ENCODE results near the gene ADARB2. TPM values are rescaled to one million over a fixed set of nuclear protein-coding genes. Genes with fewer than 3 reads are reported as not detected.

Gene ADARB2
- total and polyA plus RNA-seq, 2 donors (not counting 1 experiment from before 2014, with no cell fraction given): not detected

DNA sequence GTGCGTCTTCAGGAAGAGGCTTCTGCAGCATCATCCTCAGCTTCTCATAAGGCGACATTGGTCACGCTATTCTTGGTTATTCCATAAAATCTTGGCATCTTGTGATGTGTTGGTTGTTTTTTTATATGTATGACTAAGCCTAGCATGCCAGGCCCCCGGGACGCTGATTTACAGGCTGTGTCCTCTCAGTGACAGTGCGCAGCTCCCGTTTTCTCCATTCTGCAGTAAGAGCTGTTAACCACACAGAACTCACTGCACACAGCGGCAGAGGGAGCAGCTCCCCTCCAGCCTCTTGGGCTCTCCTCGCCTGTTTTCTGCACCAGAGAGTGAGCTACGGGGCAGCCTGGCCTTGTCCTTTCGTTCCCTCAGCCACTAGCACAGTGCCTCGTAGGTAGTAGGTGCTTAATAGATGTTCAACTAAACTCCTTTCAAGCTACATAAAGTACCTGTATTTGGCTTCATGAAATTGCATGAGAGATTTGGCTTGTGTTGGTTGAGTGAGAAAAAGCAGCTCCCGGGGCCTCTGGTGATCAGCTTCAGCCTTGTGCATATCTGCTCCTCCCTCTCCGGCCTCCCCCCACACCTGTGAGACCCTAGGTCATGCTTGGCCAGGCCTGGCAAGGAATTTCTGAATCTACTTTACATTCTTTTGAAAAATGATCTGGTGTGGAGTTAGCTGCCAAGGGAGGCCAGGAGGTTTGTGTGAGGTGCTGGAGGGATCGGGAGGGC lies 564.9 kb downstream of the ADARB2 start:
- H3K4me1 ChIP-seq (ENCODE audit: control insufficient read depth, extremely low read depth, insufficient read depth, low read length): no peaks in the 10 kb centered on the region
- no peak for DNase-seq (ENCODE audit: low read depth in 2 of 2)

DNA sequence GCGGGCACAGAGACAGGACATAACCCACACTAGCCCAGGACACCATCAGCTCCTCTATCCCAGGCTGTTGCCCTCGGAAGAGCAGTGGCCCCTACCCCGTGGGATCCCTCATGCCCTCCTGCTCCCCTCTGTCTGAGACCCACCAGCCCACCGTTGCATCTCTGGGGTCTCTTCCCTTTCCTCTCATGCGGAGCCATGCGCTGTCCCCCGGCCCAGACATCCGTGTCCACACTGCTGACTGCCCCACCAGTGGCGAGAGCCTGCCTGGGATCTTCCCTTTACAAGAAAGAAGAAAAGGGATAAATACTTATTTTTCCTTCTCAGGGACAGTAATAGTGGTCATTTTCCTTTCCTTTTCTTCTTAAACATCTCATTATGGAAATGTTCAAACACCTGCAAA lies 565.7 kb downstream of the ADARB2 start:
- H2AFZ ChIP-seq (ENCODE audit: low read length): no peak overlapping the region
- H3K9ac ChIP-seq (ENCODE audit: insufficient read depth, low read length): no peak overlapping the region
- no peaks in the 10 kb centered on the region for H3K79me2 ChIP-seq (ENCODE audit: control insufficient read depth, insufficient read depth, low read length)
- no peak overlapping the region for H3K27ac ChIP-seq (ENCODE audit: insufficient read depth, low read length)
- H4K20me1 ChIP-seq (ENCODE audit: control insufficient read depth, extremely low read depth, insufficient read depth, low read length): no peaks in the 10 kb centered on the region
- H3K27me3 ChIP-seq (ENCODE audit: control insufficient read depth, insufficient read depth, low read length): no peaks in the 10 kb centered on the region
- H3K9me3 ChIP-seq (ENCODE audit: control insufficient read depth, insufficient read depth, low read depth, low read length): no peaks in the 10 kb centered on the region
- no peak overlapping the region for H3K4me2 ChIP-seq (ENCODE audit: extremely low read depth, insufficient read depth, low read length)
- TF ChIP-seq EZH2 (IDR thresholded peaks at IDR 0.05; ENCODE audit: low read length, missing control alignments): no peak
- H3K4me1 ChIP-seq (ENCODE audit: control insufficient read depth, extremely low read depth, insufficient read depth, low read length): no peaks in the 10 kb centered on the region
- H3K4me3 ChIP-seq (replicated peaks in 1 of 4; ENCODE audit: control extremely low read depth in 1 of 4, insufficient read depth in 1 of 4, low read depth in 3 of 4, low read length in 4 of 4): no peak overlapping the region
- no peak for DNase-seq (ENCODE audit: low read depth in 2 of 2)
- no peaks in the 10 kb centered on the region for H3K36me3 ChIP-seq (ENCODE audit: control insufficient read depth, insufficient read depth, low read length)

More for the DNA sequence above, 564.9 kb downstream of the ADARB2 start:
- Histone ChIP-seq H3K27me3 (ENCODE audit: control insufficient read depth, insufficient read depth, low read length) (no peaks in the 10 kb centered on the region), H4K20me1 (ENCODE audit: control insufficient read depth, extremely low read depth, insufficient read depth, low read length) (no peaks in the 10 kb centered on the region), H3K9ac (ENCODE audit: insufficient read depth, low read length) (no peak overlapping the region), H3K4me3 (replicated peaks in 1 of 4; ENCODE audit: control extremely low read depth in 1 of 4, insufficient read depth in 1 of 4, low read depth in 3 of 4, low read length in 4 of 4) (no peak overlapping the region), H3K79me2 (ENCODE audit: control insufficient read depth, insufficient read depth, low read length) (no peaks in the 10 kb centered on the region), H3K36me3 (ENCODE audit: control insufficient read depth, insufficient read depth, low read length) (no peaks in the 10 kb centered on the region), H2AFZ (ENCODE audit: low read length) (no peak overlapping the region), H3K9me3 (ENCODE audit: control insufficient read depth, insufficient read depth, low read depth, low read length) (no peaks in the 10 kb centered on the region), H3K4me2 (ENCODE audit: extremely low read depth, insufficient read depth, low read length) (no peak overlapping the region), H3K27ac (ENCODE audit: insufficient read depth, low read length) (no peak overlapping the region)
- no peak for TF ChIP-seq EZH2 (IDR thresholded peaks at IDR 0.05; ENCODE audit: low read length, missing control alignments)
- TF ChIP-seq, protein P1, sequence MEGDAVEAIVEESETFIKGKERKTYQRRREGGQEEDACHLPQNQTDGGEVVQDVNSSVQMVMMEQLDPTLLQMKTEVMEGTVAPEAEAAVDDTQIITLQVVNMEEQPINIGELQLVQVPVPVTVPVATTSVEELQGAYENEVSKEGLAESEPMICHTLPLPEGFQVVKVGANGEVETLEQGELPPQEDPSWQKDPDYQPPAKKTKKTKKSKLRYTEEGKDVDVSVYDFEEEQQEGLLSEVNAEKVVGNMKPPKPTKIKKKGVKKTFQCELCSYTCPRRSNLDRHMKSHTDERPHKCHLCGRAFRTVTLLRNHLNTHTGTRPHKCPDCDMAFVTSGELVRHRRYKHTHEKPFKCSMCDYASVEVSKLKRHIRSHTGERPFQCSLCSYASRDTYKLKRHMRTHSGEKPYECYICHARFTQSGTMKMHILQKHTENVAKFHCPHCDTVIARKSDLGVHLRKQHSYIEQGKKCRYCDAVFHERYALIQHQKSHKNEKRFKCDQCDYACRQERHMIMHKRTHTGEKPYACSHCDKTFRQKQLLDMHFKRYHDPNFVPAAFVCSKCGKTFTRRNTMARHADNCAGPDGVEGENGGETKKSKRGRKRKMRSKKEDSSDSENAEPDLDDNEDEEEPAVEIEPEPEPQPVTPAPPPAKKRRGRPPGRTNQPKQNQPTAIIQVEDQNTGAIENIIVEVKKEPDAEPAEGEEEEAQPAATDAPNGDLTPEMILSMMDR (conservative IDR thresholded peaks at IDR 0.05 in 1 of 2, IDR thresholded peaks at IDR 0.05 in 1 of 2; ENCODE audit: low read depth in 1 of 2, low read length in 2 of 2): no peak

- no peak for TF ChIP-seq EZH2 (IDR thresholded peaks at IDR 0.05; ENCODE audit: low read length, missing control alignments)
- TF ChIP-seq, protein P1 (conservative IDR thresholded peaks at IDR 0.05 in 1 of 2, IDR thresholded peaks at IDR 0.05 in 1 of 2; ENCODE audit: low read depth in 1 of 2, low read length in 2 of 2): no peak
- H3K4me2 ChIP-seq (ENCODE audit: extremely low read depth, insufficient read depth, low read length): no peak overlapping the region
- H3K4me3 ChIP-seq (replicated peaks in 1 of 4; ENCODE audit: control extremely low read depth in 1 of 4, insufficient read depth in 1 of 4, low read depth in 3 of 4, low read length in 4 of 4): no peak overlapping the region
- no peaks in the 10 kb centered on the region for H3K27me3 ChIP-seq (ENCODE audit: control insufficient read depth, insufficient read depth, low read length)
- H2AFZ ChIP-seq (ENCODE audit: low read length): no peak overlapping the region
- no peak for DNase-seq (ENCODE audit: low read depth in 2 of 2)
- H3K4me1 ChIP-seq (ENCODE audit: control insufficient read depth, extremely low read depth, insufficient read depth, low read length): no peaks in the 10 kb centered on the region
- H3K79me2 ChIP-seq (ENCODE audit: control insufficient read depth, insufficient read depth, low read length): no peaks in the 10 kb centered on the region
- no peaks in the 10 kb centered on the region for H3K9me3 ChIP-seq (ENCODE audit: control insufficient read depth, insufficient read depth, low read depth, low read length)
- H4K20me1 ChIP-seq (ENCODE audit: control insufficient read depth, extremely low read depth, insufficient read depth, low read length): no peaks in the 10 kb centered on the region
- H3K9ac ChIP-seq (ENCODE audit: insufficient read depth, low read length): no peak overlapping the region
- H3K36me3 ChIP-seq (ENCODE audit: control insufficient read depth, insufficient read depth, low read length): no peaks in the 10 kb centered on the region
- H3K27ac ChIP-seq (ENCODE audit: insufficient read depth, low read length): no peak overlapping the region
Measured at GRCh38 chr10:1171182-1171581, 566.1 kb downstream of the ADARB2 start.
